GM12878 (cell line): ENCODE measurements around the gene VSIG8.

Experiments
- TCF7 ChIP-seq: IDR thresholded peaks from 2 replicates; pipeline ENCODE4 v1.6.1; 2014; ENCODE audit warnings: antibody characterized with exemption, borderline replicate concordance
- YBX1 ChIP-seq: fragments of 450-650 bp; IDR thresholded peaks from 2 replicates; pipeline ENCODE4 v1.6.1; 2016; ENCODE audit warnings: antibody characterized with exemption

GRCh38 chr1:159869607-159870006 is 7.2 kb upstream of the VSIG8 start:
- TF ChIP-seq TCF7 (no peak), YBX1 (no peak)
